ENCODE measurements around the gene CISH.
A peak's percentile ranks its signal among the peaks of the same experiment; 100 is the strongest.

Gene CISH

GRCh38 chr3:50612970-50613846 is 1.6 kb upstream of the CISH start:
- no peak overlapping the region for H3K4me3 ChIP-seq
- H3K27ac ChIP-seq, result no peak overlapping the region
- no peaks in the 10 kb centered on the region for H3K36me3 ChIP-seq (ENCODE audit: insufficient read depth, low read length)
- DNase-seq (ENCODE audit: low read depth, low spot score), result no peak
- TF ChIP-seq POLR2AphosphoS5 (IDR thresholded peaks at IDR 0.05; ENCODE audit: borderline replicate concordance, low read depth, low read length) (no peak), EZH2 (IDR thresholded peaks at IDR 0.05) (no peak), FOXP2 (optimal IDR thresholded peaks at IDR 0.05; ENCODE audit: control extremely low read depth, extremely low read length, insufficient read depth) (no peak)
- H3K9me3 ChIP-seq (ENCODE audit: low read depth, low read length), result no peaks in the 10 kb centered on the region
- H3K9ac ChIP-seq (ENCODE audit: insufficient read length), result no peak overlapping the region

GRCh38 chr3:50612234-50612882 is 784 bp upstream of the CISH start:
- TF ChIP-seq EZH2 (IDR thresholded peaks at IDR 0.05) (no peak), FOXP2 (optimal IDR thresholded peaks at IDR 0.05; ENCODE audit: control extremely low read depth, extremely low read length, insufficient read depth) (no peak), POLR2AphosphoS5 (IDR thresholded peaks at IDR 0.05; ENCODE audit: borderline replicate concordance, low read depth, low read length) (no peak)
- Histone ChIP-seq H3K4me3 (peak overlapping the region; percentile 73), H3K27ac (no peak overlapping the region), H3K9ac (ENCODE audit: insufficient read length) (no peak overlapping the region), H3K36me3 (ENCODE audit: insufficient read depth, low read length) (no peaks in the 10 kb centered on the region), H3K9me3 (ENCODE audit: low read depth, low read length) (no peaks in the 10 kb centered on the region)
- DNase-seq (ENCODE audit: low read depth, low spot score), result no peak

GRCh38 chr3:50610992-50611463 is 546 bp downstream of the CISH start:
- Histone ChIP-seq H3K4me3 (peak overlapping the region; percentile 73), H3K9me3 (ENCODE audit: low read depth, low read length) (no peaks in the 10 kb centered on the region), H3K9ac (ENCODE audit: insufficient read length) (no peak overlapping the region), H3K36me3 (ENCODE audit: insufficient read depth, low read length) (no peaks in the 10 kb centered on the region), H3K27ac (no peak overlapping the region)
- no peak for DNase-seq (ENCODE audit: low read depth, low spot score)
- TF ChIP-seq FOXP2 (optimal IDR thresholded peaks at IDR 0.05; ENCODE audit: control extremely low read depth, extremely low read length, insufficient read depth) (no peak), EZH2 (IDR thresholded peaks at IDR 0.05) (no peak), POLR2AphosphoS5 (IDR thresholded peaks at IDR 0.05; ENCODE audit: borderline replicate concordance, low read depth, low read length) (no peak)

GRCh38 chr3:50610181-50610971 is 1.2 kb downstream of the CISH start:
- no peak overlapping the region for H3K4me3 ChIP-seq
- no peaks in the 10 kb centered on the region for H3K9me3 ChIP-seq (ENCODE audit: low read depth, low read length)
- TF ChIP-seq POLR2AphosphoS5 (IDR thresholded peaks at IDR 0.05; ENCODE audit: borderline replicate concordance, low read depth, low read length) (no peak), EZH2 (IDR thresholded peaks at IDR 0.05) (no peak), FOXP2 (optimal IDR thresholded peaks at IDR 0.05; ENCODE audit: control extremely low read depth, extremely low read length, insufficient read depth) (no peak)
- DNase-seq (ENCODE audit: low read depth, low spot score), result no peak
- H3K27ac ChIP-seq, result no peak overlapping the region
- H3K36me3 ChIP-seq (ENCODE audit: insufficient read depth, low read length), result no peaks in the 10 kb centered on the region
- H3K9ac ChIP-seq (ENCODE audit: insufficient read length), result no peak overlapping the region

GRCh38 chr3:50609763-50610085 is 1.9 kb downstream of the CISH start:
- Histone ChIP-seq H3K27ac (no peak overlapping the region), H3K36me3 (ENCODE audit: insufficient read depth, low read length) (no peaks in the 10 kb centered on the region), H3K9me3 (ENCODE audit: low read depth, low read length) (no peaks in the 10 kb centered on the region), H3K4me3 (no peak overlapping the region), H3K9ac (ENCODE audit: insufficient read length) (no peak overlapping the region)
- no peak for DNase-seq (ENCODE audit: low read depth, low spot score)
- TF ChIP-seq POLR2AphosphoS5 (IDR thresholded peaks at IDR 0.05; ENCODE audit: borderline replicate concordance, low read depth, low read length), result no peak
- TF ChIP-seq FOXP2 (optimal IDR thresholded peaks at IDR 0.05; ENCODE audit: control extremely low read depth, extremely low read length, insufficient read depth), result no peak
- TF ChIP-seq EZH2 (IDR thresholded peaks at IDR 0.05), result no peak

- Histone ChIP-seq H3K9me3 (ENCODE audit: low read depth, low read length) (no peaks in the 10 kb centered on the region), H3K9ac (ENCODE audit: insufficient read length) (no peak overlapping the region), H3K4me3 (no peak overlapping the region), H3K36me3 (ENCODE audit: insufficient read depth, low read length) (no peaks in the 10 kb centered on the region), H3K27ac (no peak overlapping the region)
- no peak for DNase-seq (ENCODE audit: low read depth, low spot score)
- no peak for TF ChIP-seq EZH2 (IDR thresholded peaks at IDR 0.05)
- TF ChIP-seq POLR2AphosphoS5 (IDR thresholded peaks at IDR 0.05; ENCODE audit: borderline replicate concordance, low read depth, low read length), result no peak
- no peak for TF ChIP-seq FOXP2 (optimal IDR thresholded peaks at IDR 0.05; ENCODE audit: control extremely low read depth, extremely low read length, insufficient read depth)
Observed at GRCh38 chr3:50609071-50609762, 2.4 kb downstream of the CISH start.

- no peaks in the 10 kb centered on the region for H3K36me3 ChIP-seq (ENCODE audit: insufficient read depth, low read length)
- no peaks in the 10 kb centered on the region for H3K9me3 ChIP-seq (ENCODE audit: low read depth, low read length)
- H3K27ac ChIP-seq, result no peak overlapping the region
- no peak for DNase-seq (ENCODE audit: low read depth, low spot score)
- H3K4me3 ChIP-seq, result no peak overlapping the region
- no peak overlapping the region for H3K9ac ChIP-seq (ENCODE audit: insufficient read length)
- TF ChIP-seq EZH2 (IDR thresholded peaks at IDR 0.05), result no peak
- TF ChIP-seq POLR2AphosphoS5 (IDR thresholded peaks at IDR 0.05; ENCODE audit: borderline replicate concordance, low read depth, low read length), result no peak
- no peak for TF ChIP-seq FOXP2 (optimal IDR thresholded peaks at IDR 0.05; ENCODE audit: control extremely low read depth, extremely low read length, insufficient read depth)
Observed at GRCh38 chr3:50608278-50608677, 3.3 kb downstream of the CISH start.

Measured in SK-N-MC (cell line).